ENCODE data around the gene CBFA2T2.

Gene CBFA2T2

GRCh38 chr20:33679758-33680485, 190.0 kb downstream of the CBFA2T2 start:
- DNase-seq (ENCODE audit: low spot score) = no peak

GRCh38 chr20:33680686-33681085, 190.8 kb downstream of the CBFA2T2 start:
- DNase-seq (ENCODE audit: low spot score) = no peak

GRCh38 chr20:33681288-33681687, 191.4 kb downstream of the CBFA2T2 start:
- DNase-seq (ENCODE audit: low spot score) = no peak

GRCh38 chr20:33681728-33682353, 191.9 kb downstream of the CBFA2T2 start:
- DNase-seq (ENCODE audit: low spot score) = no peak

GRCh38 chr20:33684533-33685327, 194.8 kb downstream of the CBFA2T2 start:
- DNase-seq (ENCODE audit: low spot score) = no peak

GRCh38 chr20:33685328-33686099, 195.6 kb downstream of the CBFA2T2 start:
- peak; percentile 41 for DNase-seq (ENCODE audit: low spot score)

- peak; percentile 99 for DNase-seq (ENCODE audit: low spot score)
Measured at GRCh38 chr20:33686100-33686983, 196.4 kb downstream of the CBFA2T2 start, which contains the start of gene E2F1. E2F1 (minus strand) TSS chr20:33686385; CDS start chr20:33686264, 121 bp downstream.

- no peak for DNase-seq (ENCODE audit: low spot score)
Measured at GRCh38 chr20:33686984-33687366, 197.1 kb downstream of the CBFA2T2 start.

- DNase-seq (ENCODE audit: low spot score) = no peak
Measured at GRCh38 chr20:33687370-33687915, 197.5 kb downstream of the CBFA2T2 start.

- DNase-seq (ENCODE audit: low spot score) = no peak
Measured at GRCh38 chr20:33687993-33688937, 198.4 kb downstream of the CBFA2T2 start.

GRCh38 chr20:33688938-33689424, 199.1 kb downstream of the CBFA2T2 start:
- DNase-seq (ENCODE audit: low spot score) = no peak

GRCh38 chr20:33689493-33689892, 199.6 kb downstream of the CBFA2T2 start:
- no peak for DNase-seq (ENCODE audit: low spot score)

- DNase-seq (ENCODE audit: low spot score) = no peak
Measured at GRCh38 chr20:33689973-33690372, 200.1 kb downstream of the CBFA2T2 start.

GRCh38 chr20:33693289-33693688, 203.4 kb downstream of the CBFA2T2 start:
- no peak for DNase-seq (ENCODE audit: low spot score)

- no peak for DNase-seq (ENCODE audit: low spot score)
Measured at GRCh38 chr20:33693741-33694638, 204.1 kb downstream of the CBFA2T2 start.

GRCh38 chr20:33694639-33695012, 204.7 kb downstream of the CBFA2T2 start:
- DNase-seq (ENCODE audit: low spot score) = no peak

- DNase-seq (ENCODE audit: low spot score) = no peak
Measured at GRCh38 chr20:33696448-33696847, 206.6 kb downstream of the CBFA2T2 start.

GRCh38 chr20:33697129-33697528, 207.2 kb downstream of the CBFA2T2 start:
- peak; percentile 82 for DNase-seq (ENCODE audit: low spot score)

Data from AG08395 (cell line).